T-helper 17 cell (primary cell): Measurements from ENCODE around the gene PTRHD1. TPM values are rescaled to one million over a fixed set of nuclear protein-coding genes. Genes with fewer than 3 reads are reported as not detected.

Experiments
- ATAC-seq: fragments of 150-1000 bp; cut with Tn5 transposase; 2 replicates; pipeline ENCODE4 v1.10.0; 2021; ENCODE audit warnings: mild to moderate bottlenecking, moderate library complexity
- DNase-seq, 3 donors: peaks; one replicate each; pipeline versions ENCODE4 v3.0.0 to v3.0.0-alpha.2; 2020 to 2021
- H3K9me3 ChIP-seq: one replicate; pipeline ENCODE4 v1.7.0; 2013; ENCODE audit warnings: low read length, mild to moderate bottlenecking; ENCODE audit not compliant: control insufficient read depth, poor library complexity, severe bottlenecking
- H3K27ac Mint-ChIP-seq: one replicate; pipeline ENCODE4 v1.8.0; 2022; ENCODE audit warnings: mild to moderate bottlenecking, moderate library complexity, mixed read lengths
- H3K27me3 Mint-ChIP-seq: one replicate; pipeline ENCODE4 v1.8.0; 2022; ENCODE audit warnings: mixed read lengths
- H3K36me3 Mint-ChIP-seq: one replicate; pipeline ENCODE4 v1.8.0; 2022; ENCODE audit warnings: low read depth, mixed read lengths
- H3K4me1 Mint-ChIP-seq: one replicate; pipeline ENCODE4 v1.8.0; 2022; ENCODE audit warnings: mild to moderate bottlenecking, mixed read lengths
- H3K4me3 Mint-ChIP-seq: one replicate; pipeline ENCODE4 v1.8.0; 2022; ENCODE audit warnings: mild to moderate bottlenecking, moderate library complexity, mixed read lengths
- total RNA-seq, 4 donors: library from RNA in 2 of 4; stranded (reverse) in 2 of 4; gene quantifications; one replicate each; pipeline ENCODE4 v1.2.3 and lab custom pipeline; 2022 to 2026

The PTRHD1 gene
- total RNA-seq, 2 donors from 2014 or later = 19.1 to 21.6 TPM

DNA sequence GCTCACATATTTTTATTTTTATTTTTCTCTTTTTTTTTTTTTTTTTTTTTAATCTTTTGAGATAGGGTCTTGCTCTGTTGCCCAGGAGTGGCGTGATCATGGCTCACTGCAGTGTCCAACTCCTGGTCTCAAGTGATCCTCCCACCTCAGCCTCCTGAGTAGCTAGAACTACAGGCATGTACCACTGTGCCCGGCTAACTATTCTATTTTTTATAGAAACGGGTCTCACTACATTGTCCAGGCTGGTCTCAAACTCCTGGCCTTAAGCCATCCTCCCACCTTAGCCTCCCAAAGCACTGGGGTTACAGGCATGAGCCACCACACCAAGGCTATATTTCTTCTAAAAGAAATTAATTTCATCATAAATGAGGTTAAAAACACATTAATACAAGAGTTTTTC is 45.9 kb downstream of the PTRHD1 start:
- ATAC-seq (no peak), DNase-seq (no peak)
- no peaks in the 10 kb centered on the region for H3K27me3 Mint-ChIP-seq
- H3K4me1 Mint-ChIP-seq = peaks cover 11% of the 10 kb centered on the region
- H3K9me3 ChIP-seq = no peaks in the 10 kb centered on the region
- peaks cover 7% of the 10 kb centered on the region for H3K36me3 Mint-ChIP-seq
- H3K4me3 Mint-ChIP-seq = no peak overlapping the region
- H3K27ac Mint-ChIP-seq = no peak overlapping the region

- peaks cover 11% of the 10 kb centered on the region for H3K4me1 Mint-ChIP-seq
- DNase-seq = no peak
- no peaks in the 10 kb centered on the region for H3K9me3 ChIP-seq
- no peaks in the 10 kb centered on the region for H3K27me3 Mint-ChIP-seq
- no peak for ATAC-seq
- H3K36me3 Mint-ChIP-seq = peaks cover 7% of the 10 kb centered on the region
- peak overlapping the region; percentile 21 for H3K27ac Mint-ChIP-seq
- peak overlapping the region; percentile 37 for H3K4me3 Mint-ChIP-seq
Observed at GRCh38 chr2:24745825-24746224, 47.4 kb downstream of the PTRHD1 start.

- Mint-ChIP-seq H3K27me3 (no peaks in the 10 kb centered on the region), H3K4me1 (peaks cover 11% of the 10 kb centered on the region), H3K4me3 (no peak overlapping the region), H3K27ac (no peak overlapping the region), H3K36me3 (peaks cover 5% of the 10 kb centered on the region)
- DNase-seq = no peak
- no peak for ATAC-seq
- H3K9me3 ChIP-seq = no peaks in the 10 kb centered on the region
Observed at GRCh38 chr2:24744356-24744755, 48.8 kb downstream of the PTRHD1 start.

GRCh38 chr2:24743924-24744323 is 49.3 kb downstream of the PTRHD1 start:
- no peak overlapping the region for H3K27ac Mint-ChIP-seq
- peaks cover 8% of the 10 kb centered on the region for H3K4me1 Mint-ChIP-seq
- H3K9me3 ChIP-seq = no peaks in the 10 kb centered on the region
- ATAC-seq (no peak), DNase-seq (no peak)
- H3K27me3 Mint-ChIP-seq = no peaks in the 10 kb centered on the region
- peaks cover 5% of the 10 kb centered on the region for H3K36me3 Mint-ChIP-seq
- no peak overlapping the region for H3K4me3 Mint-ChIP-seq

- ATAC-seq (no peak), DNase-seq (no peak)
- peak overlapping the region; percentile 53 for H3K27ac Mint-ChIP-seq
- peaks cover 5% of the 10 kb centered on the region for H3K36me3 Mint-ChIP-seq
- peaks cover 8% of the 10 kb centered on the region for H3K4me1 Mint-ChIP-seq
- no peak overlapping the region for H3K4me3 Mint-ChIP-seq
- no peaks in the 10 kb centered on the region for H3K9me3 ChIP-seq
- H3K27me3 Mint-ChIP-seq = no peaks in the 10 kb centered on the region
Observed at GRCh38 chr2:24742730-24743129, 50.5 kb downstream of the PTRHD1 start.

GRCh38 chr2:24740142-24740541 is 53.0 kb downstream of the PTRHD1 start:
- DNase-seq = no peak
- Mint-ChIP-seq H3K4me3 (no peak overlapping the region), H3K27me3 (no peaks in the 10 kb centered on the region), H3K4me1 (peaks cover 5% of the 10 kb centered on the region), H3K36me3 (no peaks in the 10 kb centered on the region), H3K27ac (no peak overlapping the region)
- no peak for ATAC-seq
- no peaks in the 10 kb centered on the region for H3K9me3 ChIP-seq

Other genes starting within 250 kb of the PTRHD1 start
- gene CENPO, start within 50 bp of the PTRHD1 start, total RNA-seq = 1 to 10 TPM; 3.5 to 6.5 TPM
- 10 to 100 TPM; 40.7 to 59.3 TPM for gene ADCY3, start 126.8 kb upstream of the PTRHD1 start, total RNA-seq
- 10 to 100 TPM; 15.7 to 19.2 TPM for gene DNAJC27, start 178.6 kb upstream of the PTRHD1 start, total RNA-seq
- not detected for gene EFR3B, start 248.7 kb upstream of the PTRHD1 start, total RNA-seq